ENCODE results near the gene SMC1B. TPM values are rescaled to one million over a fixed set of nuclear protein-coding genes. Genes with fewer than 3 reads are reported as not detected.

The SMC1B gene
- total and polyA plus RNA-seq, 2 of the 8 experiments (the other 6 are each of a cell fraction or from before 2014, with no cell fraction given): 0.02 TPM; not detected in 1

DNA sequence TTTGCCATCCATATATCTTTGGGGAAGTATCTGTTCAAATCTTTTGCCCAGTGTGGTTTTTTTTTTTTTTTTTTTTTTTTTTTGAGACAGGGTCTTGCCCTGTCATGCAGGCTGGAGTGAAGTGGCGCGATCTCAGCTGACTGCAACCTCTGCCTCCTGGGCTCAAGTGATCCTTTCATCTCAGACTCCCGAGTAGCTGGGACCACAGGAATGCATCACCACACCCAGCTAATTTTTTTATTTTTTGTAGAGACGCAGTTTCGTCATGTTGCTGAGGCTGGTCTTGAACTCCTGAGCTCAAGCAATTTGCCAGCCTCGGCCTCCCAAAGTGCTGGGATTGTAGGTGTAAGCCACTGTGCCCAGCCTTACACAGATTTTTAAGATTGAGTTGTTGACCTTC lies 108.4 kb downstream of the SMC1B start (continued):
- TF ChIP-seq POLR2AphosphoS5 (IDR thresholded peaks at IDR 0.05; ENCODE audit: low read depth, low read length) (no peak), CEBPB (IDR thresholded peaks at IDR 0.05; ENCODE audit: low read depth, low read length) (no peak), SP4 (IDR thresholded peaks at IDR 0.05; ENCODE audit: low read length) (no peak), KDM4A (IDR thresholded peaks at IDR 0.05; ENCODE audit: low read depth, low read length, severe bottlenecking) (no peak)
